Bone marrow (tissue), 2 donors: ENCODE results near the gene TRIP4.
"Not testable (repeated sequence)": the region's sequence is repeated elsewhere in the genome, so short reads cannot be mapped to it uniquely, and the experiment has no call there.

Experiments
- DNase-seq, 2 donors: peaks; one replicate each; lab custom pipeline; 2025; lab: John Stamatoyannopoulos, UW

The TRIP4 gene

DNA sequence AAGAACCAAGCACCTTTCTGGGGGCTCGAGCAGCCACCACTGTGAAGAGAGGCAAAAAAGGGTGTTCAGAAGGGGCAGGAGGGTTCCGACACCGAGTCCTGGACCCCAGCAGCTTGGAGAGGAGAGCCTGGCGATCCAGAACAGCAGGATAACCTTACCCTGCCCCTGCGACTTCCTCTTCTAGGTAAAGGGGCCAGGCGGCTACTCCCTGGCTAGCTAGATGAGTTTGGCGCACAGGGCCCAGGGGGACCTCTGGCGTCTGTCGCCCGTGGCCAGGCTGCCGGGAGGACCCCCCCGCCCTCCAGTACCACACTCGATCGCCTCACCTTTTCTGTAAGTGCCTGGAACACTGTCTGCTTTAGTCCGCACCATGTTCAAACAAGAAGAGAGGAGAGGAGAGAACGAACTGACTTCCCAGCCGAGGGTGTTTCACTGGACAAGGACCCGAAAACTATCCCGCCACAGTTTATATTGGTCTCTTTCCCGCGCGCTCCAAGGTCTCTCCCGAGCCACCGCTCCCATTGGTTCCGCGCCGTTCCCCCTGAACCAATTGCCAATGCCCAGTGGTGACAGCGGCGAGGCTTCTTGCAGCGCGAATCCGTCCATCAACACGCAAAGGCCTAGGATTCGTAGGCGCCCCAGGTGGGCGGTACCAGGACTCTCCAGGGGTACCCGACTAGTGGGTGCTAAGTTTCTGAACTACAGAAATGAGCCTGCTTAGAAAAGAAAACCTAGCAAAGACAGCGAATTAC, 6.5 kb upstream of the TRIP4 start, which contains the start of gene PCLAF:
Gene PCLAF (minus strand): TSS at position 442 of the 752 bp plus-strand sequence. CDS start 70 bp downstream, at position 372.
- peak; percentile 53 to 92 for DNase-seq

DNA sequence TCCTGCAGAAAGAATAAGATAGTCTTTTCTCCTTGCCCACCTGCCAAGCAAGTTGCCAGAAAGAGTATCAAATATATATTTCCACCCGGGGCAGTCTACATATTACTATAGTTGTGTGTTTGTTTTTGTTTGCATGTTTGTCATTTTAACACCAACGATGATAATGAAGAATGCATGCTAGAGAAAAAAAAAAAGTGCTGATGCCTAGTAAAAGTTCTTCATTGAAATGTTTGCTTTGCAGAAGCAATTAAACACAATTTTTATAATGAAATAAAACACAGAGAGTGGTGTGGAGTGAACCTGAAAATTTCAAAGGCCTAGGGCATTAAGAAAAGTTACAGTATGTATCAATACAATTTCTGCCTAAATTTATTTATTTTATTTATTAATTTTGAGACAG, 3.9 kb upstream of the TRIP4 start:
- no peak for DNase-seq

GRCh38 chr15:64386291-64386690, 1.3 kb upstream of the TRIP4 start:
- DNase-seq = no peak

- DNase-seq = no peak
These were observed 1.4 kb downstream of the TRIP4 start for GRCh38 chr15:64389036-64389435.

GRCh38 chr15:64392471-64392870, 4.8 kb downstream of the TRIP4 start:
- not testable (repeated sequence) for DNase-seq

- DNase-seq = no peak
These were observed 9.2 kb downstream of the TRIP4 start for GRCh38 chr15:64396789-64397188.

DNA sequence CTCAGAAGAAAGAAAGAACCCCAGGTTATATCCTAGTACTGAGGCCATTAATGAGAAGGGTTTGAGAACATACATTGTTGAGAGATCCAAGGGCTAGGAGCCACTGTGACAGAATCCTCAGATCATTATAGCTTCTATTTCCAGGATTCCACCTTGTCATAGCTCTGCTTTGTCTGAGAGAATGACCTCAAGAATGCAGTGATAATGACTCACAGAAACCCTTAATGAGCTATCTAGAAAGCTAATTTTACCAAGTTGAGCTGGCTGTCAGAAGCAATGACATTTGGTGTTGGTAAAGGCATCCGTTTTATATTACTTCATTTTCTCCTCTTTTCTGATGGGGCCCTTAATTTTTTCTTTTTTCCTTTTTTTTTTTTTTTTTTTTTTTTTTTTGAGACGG, 10.9 kb downstream of the TRIP4 start:
- no peak for DNase-seq

DNA sequence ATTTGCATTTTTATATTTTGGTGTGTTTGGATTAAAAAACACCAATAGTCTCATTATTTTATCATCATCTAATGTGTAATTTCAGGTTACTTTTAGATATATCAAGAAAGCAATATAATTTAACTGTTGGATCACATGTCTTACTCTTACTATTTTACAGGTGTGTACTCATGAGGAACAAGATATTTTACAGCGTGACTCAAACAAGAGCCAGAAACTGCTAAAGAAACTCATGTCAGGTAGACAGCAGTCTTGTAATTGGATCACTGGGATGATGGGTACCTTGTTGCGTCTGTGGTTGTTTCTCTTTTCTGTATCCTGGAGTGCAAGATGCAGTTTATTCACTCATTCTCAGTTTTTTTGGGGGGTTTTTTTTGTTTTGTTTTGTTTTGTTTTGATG, 12.9 kb downstream of the TRIP4 start:
- no peak for DNase-seq

DNA sequence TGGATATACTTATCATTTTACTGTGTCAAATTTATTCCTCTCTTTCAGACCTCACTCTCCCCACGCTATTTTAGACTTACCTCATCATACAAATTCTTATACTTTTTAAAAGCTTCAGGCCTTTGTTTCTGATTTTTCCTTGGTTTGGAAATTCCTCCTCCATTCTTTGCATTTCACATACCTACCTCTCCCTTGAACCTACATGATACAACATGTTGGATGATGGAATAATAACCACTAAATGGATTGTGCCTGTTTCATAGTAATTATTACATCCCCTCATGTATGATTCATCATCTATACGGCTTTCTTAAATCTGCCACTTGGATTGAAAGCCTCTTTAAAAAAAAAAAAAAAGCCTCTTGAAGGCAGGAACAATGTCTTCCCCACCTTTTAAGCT, 24.6 kb downstream of the TRIP4 start:
- no peak for DNase-seq

- no peak for DNase-seq
These were observed 35.1 kb downstream of the TRIP4 start for GRCh38 chr15:64422697-64423096.

GRCh38 chr15:64423970-64424369, 36.3 kb downstream of the TRIP4 start:
- DNase-seq = no peak

- no peak for DNase-seq
These were observed 37.6 kb downstream of the TRIP4 start for GRCh38 chr15:64425221-64425620.

GRCh38 chr15:64426845-64427465, 39.3 kb downstream of the TRIP4 start:
- no peak for DNase-seq

DNA sequence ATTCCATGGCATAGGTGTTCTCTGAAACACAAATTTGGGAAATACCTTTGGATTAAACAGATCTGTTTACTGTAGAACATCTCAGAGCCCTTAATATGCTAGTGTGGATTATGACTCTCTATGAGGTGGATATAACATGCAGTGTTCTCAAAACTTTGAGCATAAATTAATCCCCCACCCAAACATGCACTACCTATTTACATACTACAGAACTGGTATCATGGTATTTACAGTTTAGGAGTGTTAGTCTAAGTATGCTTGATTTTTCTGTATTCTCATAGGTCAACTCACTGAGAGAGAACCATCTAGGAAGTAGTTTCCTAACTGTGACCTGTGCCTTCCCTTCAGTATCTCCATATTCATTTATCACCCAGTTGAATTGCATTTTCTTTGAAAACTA, 41.8 kb downstream of the TRIP4 start:
- DNase-seq = no peak

DNA sequence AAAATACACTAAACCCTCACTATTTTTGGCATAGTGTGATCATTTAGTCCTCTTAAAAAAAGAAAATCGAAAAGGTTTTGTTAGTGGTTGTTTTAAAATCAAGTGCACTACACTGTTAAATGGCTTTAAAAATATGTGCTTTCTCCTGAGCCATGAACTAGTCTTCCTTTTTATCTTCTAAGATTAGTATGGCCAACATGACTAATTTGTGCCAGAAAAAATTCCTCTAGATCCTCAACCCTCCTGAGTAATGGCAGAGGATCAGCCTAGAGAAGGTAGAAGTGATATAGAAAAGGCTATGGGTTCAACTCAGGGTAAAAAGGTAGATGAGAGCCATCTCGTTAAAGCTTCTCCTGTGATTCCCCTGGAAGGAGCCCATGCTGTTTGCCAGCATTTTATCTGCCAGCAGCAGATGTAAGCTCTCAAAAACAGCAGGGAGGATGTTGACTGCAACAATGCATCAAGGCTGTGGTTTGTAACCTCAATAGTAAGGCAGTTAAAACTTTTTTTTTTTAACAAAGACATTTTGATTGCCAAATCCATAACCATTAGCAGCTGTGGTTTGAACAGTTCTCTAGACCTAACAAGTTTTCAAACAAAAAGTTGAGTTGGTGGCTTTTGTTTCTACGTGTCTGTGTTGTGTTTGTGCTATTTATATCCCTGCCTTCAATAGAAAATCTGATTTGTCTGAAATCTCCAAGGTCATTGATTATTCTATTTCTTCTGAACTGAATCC, 42.5 kb downstream of the TRIP4 start:
- peak in 1 of 2 donors; percentile 82 for DNase-seq

DNA sequence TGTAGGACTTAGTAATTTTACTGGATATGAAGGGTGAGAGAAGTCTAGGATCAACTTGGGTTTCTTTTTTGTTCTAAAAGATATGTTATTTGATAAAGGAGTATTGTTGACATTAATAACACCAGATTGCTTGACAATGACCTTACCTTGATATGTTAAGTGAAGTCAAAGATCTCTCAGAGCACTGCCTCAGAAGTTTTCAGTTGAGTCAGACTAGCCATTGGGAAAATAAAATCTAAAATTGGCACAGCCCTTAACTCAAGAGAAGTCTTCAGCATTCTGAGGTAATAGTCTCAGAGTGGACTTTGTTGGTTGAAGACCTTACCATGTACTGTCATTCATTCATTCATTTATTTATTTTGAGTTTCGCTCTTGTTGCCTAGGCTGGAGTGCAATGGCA, 50.3 kb downstream of the TRIP4 start:
- DNase-seq = no peak

- DNase-seq = peak in 1 of 2 donors; percentile 35
These were observed 51.2 kb downstream of the TRIP4 start for GRCh38 chr15:64438653-64439447.

DNA sequence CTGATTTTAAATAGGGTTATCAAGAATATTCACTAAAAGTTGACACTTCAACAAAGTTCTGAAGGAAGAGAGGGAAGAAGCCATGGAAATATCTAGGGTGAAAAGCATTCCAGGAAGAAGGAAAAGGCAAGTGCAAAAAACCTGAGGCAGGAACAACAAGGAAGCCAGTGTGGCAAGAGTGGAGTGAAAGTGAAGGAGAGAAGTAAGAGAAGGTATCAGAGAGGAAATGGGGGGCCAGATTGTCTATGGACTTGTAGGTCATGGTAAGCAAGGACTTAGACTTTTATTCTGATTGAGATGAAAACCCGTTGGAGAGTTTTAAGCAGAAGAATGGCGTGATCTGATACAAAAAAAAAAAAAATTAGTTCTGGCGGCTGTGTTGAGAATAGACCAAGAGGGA, 54.2 kb downstream of the TRIP4 start:
- DNase-seq = no peak

- no peak for DNase-seq
These were observed 55.4 kb downstream of the TRIP4 start for GRCh38 chr15:64443016-64443415.

DNA sequence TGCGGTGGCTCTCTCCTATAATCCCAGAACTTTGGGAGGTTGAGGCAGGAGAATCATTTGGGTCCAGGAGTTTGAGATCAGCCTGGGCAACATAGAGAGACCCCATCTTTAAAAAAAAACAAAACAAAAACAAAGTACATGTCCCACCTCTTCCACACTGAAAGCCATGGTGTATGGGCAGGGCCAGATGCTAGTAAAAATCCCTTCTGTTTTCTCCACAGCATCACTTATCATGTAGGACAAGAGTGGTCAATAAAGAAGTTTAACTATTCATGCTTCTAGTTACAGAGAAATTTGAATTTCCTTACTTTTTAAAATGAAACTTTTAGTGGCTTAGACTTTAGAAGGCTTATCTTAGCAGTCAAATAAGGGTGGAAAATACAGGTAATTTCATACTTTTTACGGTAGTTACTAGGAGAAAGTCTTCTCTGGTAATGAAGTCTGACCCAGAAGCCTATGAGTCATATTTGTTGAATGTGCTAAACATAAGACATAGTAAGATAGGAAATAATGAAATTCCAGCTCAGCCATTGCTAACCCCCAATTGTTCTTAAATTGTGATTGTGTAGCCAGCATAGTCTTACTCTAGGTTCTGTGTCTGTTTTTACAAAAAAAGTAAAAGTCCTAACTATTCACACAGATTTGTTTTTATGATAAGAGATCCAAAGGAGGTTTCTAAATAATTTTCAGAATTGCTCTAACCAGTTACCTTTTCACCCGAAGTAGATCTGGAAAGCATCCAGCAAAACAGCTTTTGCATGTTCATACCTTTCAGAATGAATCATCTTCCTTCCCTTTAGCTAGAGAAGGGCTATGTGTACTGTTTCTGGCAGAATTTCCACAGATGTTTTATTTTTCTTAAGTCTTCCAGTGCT, 56.3 kb downstream of the TRIP4 start:
- DNase-seq = peak in 1 of 2 donors; percentile 61

- no peak for DNase-seq
These were observed 57.2 kb downstream of the TRIP4 start for GRCh38 chr15:64444836-64445235.
